Pericardium fibroblast (primary cell): ENCODE data around the gene PPP1R3A. TPM values are rescaled to one million over a fixed set of nuclear protein-coding genes. Genes with fewer than 3 reads are reported as not detected.

Experiments
- total RNA-seq: library from RNA; depleted of rRNA; stranded (reverse); fragments of >200 nt; gene quantifications from 2 replicates; pipeline ENCODE4 v1.2.3, GENCODE V29; 2015

Gene PPP1R3A, protein sequence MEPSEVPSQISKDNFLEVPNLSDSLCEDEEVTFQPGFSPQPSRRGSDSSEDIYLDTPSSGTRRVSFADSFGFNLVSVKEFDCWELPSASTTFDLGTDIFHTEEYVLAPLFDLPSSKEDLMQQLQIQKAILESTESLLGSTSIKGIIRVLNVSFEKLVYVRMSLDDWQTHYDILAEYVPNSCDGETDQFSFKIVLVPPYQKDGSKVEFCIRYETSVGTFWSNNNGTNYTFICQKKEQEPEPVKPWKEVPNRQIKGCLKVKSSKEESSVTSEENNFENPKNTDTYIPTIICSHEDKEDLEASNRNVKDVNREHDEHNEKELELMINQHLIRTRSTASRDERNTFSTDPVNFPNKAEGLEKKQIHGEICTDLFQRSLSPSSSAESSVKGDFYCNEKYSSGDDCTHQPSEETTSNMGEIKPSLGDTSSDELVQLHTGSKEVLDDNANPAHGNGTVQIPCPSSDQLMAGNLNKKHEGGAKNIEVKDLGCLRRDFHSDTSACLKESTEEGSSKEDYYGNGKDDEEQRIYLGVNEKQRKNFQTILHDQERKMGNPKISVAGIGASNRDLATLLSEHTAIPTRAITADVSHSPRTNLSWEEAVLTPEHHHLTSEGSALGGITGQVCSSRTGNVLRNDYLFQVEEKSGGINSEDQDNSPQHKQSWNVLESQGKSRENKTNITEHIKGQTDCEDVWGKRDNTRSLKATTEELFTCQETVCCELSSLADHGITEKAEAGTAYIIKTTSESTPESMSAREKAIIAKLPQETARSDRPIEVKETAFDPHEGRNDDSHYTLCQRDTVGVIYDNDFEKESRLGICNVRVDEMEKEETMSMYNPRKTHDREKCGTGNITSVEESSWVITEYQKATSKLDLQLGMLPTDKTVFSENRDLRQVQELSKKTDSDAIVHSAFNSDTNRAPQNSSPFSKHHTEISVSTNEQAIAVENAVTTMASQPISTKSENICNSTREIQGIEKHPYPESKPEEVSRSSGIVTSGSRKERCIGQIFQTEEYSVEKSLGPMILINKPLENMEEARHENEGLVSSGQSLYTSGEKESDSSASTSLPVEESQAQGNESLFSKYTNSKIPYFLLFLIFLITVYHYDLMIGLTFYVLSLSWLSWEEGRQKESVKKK
- not detected in 2 replicates for total RNA-seq

DNA sequence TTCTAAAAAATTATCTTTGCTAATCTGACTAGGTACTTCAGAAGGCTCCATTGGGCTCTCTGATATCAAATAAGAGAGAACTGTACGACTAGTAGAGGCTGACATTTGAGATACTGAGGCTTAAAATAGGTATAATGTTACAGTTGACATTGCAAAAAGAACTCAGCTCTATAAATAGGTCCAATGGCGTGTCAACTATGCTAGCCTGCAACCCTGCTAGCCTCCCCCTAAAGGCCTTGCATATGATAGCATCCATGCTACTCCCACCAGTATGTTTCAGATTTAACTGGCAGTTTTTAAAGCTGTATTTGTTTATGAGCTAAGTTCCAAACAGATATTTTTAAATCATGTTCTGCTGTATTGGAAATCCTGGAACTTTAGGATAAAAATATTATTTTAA is at the start of gene PPP1R3A:
Gene PPP1R3A, minus strand, starts transcription at position 64 of the 400 bp plus-strand sequence. Its CDS starts 13 bp downstream, at position 51.

